Panc1 (cell line): ENCODE measurements around the gene PHLPP1. TPM values are rescaled to one million over a fixed set of nuclear protein-coding genes. Genes with fewer than 3 reads are reported as not detected.

Source experiments
- ATAC-seq: fragments of 200-7000 bp; cut with Tn5 transposase; 2 replicates; pipeline ENCODE4 v1.9.1; 2020; ENCODE audit warnings: mild to moderate bottlenecking, moderate library complexity
- BruUV-seq: library from RNA; stranded (reverse); fragments of 400-500 nt; replicated peaks from 2 replicates; lab custom pipeline; 2021; lab: Mats Ljungman, UMichigan
- CTCF ChIA-PET: fragments of 300-600 bp; sonication (Branson Sonifier 250); formaldehyde crosslinking; loops from one replicate; lab custom pipeline; 2022; ENCODE audit warnings: antibody characterized with exemption; lab: Charles Lee
- POLR2A ChIA-PET: fragments of 300-600 bp; sonication (Branson Sonifier 250); formaldehyde crosslinking; loops from one replicate; lab custom pipeline; 2022; ENCODE audit warnings: antibody characterized with exemption; lab: Charles Lee
- DNase-seq: peaks from one replicate; pipeline ENCODE4 v3.0.0-alpha.2; 2010; ENCODE audit warnings: low read depth, low spot score
- H3K27ac ChIP-seq: 2 replicates; pipeline ENCODE4 v1.5.1; 2011; ENCODE audit warnings: mild to moderate bottlenecking, low read length, inconsistent platforms
- H3K27me3 ChIP-seq: fragments of 200-500 bp; sonication (Bioruptor generic); 2 replicates; pipeline ENCODE4 v1.6.0; 2014; ENCODE audit warnings: low read length, inconsistent platforms; ENCODE audit not compliant: control insufficient read depth, insufficient read depth
- H3K36me3 ChIP-seq: fragments of 200-500 bp; sonication (Bioruptor generic); 2 replicates; pipeline ENCODE4 v1.5.1; 2014; ENCODE audit warnings: inconsistent platforms, mild to moderate bottlenecking, low read length, moderate library complexity; ENCODE audit not compliant: control insufficient read depth, insufficient read depth
- H3K4me1 ChIP-seq: 2 replicates; pipeline ENCODE4 v1.5.1; 2011; ENCODE audit warnings: inconsistent platforms, mild to moderate bottlenecking, low read length, moderate library complexity; ENCODE audit not compliant: control insufficient read depth, insufficient read depth
- H3K4me3 ChIP-seq, 2 experiments: 2 replicates each; pipeline ENCODE4 v1.5.1; 2011 to 2012; ENCODE audit warnings: low read depth in 2 of 2, low read length in 2 of 2, mild to moderate bottlenecking in 2 of 2, inconsistent platforms in 1 of 2, moderate library complexity in 1 of 2
- H3K9me3 ChIP-seq: fragments of 200-500 bp; sonication (Bioruptor generic); 2 replicates; pipeline ENCODE4 v1.5.1; 2014; ENCODE audit warnings: low read depth, mild to moderate bottlenecking, inconsistent platforms, low read length, moderate library complexity; ENCODE audit not compliant: control insufficient read depth, insufficient read depth
- CTCF ChIP-seq: fragments of 450-650 bp; IDR thresholded peaks from 2 replicates; pipeline ENCODE4 v1.5.1; 2017; ENCODE audit warnings: mild to moderate bottlenecking
- POLR2AphosphoS5 ChIP-seq: IDR thresholded peaks from 2 replicates; pipeline ENCODE4 v1.6.1; 2012; ENCODE audit warnings: mild to moderate bottlenecking, low read depth, low read length, moderate library complexity
- REST ChIP-seq, 2 experiments: IDR thresholded peaks; 2 replicates each; pipeline ENCODE4 v1.6.1; 2011 to 2012; ENCODE audit warnings: low read depth in 2 of 2, control low read depth in 1 of 2, low read length in 1 of 2, mild to moderate bottlenecking in 1 of 2, moderate library complexity in 1 of 2; ENCODE audit not compliant: insufficient read depth in 1 of 2
- SIN3A ChIP-seq: IDR thresholded peaks from 2 replicates; pipeline ENCODE4 v1.6.1; 2012; ENCODE audit warnings: low read depth, mild to moderate bottlenecking, low read length, moderate library complexity, borderline replicate concordance; ENCODE audit not compliant: insufficient read depth
- TCF7L2 ChIP-seq: IDR thresholded peaks from 2 replicates; pipeline ENCODE4 v1.6.1; 2011; ENCODE audit warnings: mild to moderate bottlenecking, low read depth, low read length, inconsistent platforms
- in situ Hi-C: cut with HindIII; loops from 2 replicates; pipeline ENCODE4 v1.10.0; 2016; ENCODE audit warnings: low sequenced_read_pairs, low pct_unique_long_range_greater_than_20kb
- intact Hi-C: fragments of 100-400 bp; cut with micrococcal nuclease; formaldehyde crosslinking; loops from one replicate; pipeline ENCODE4 v1.10.0; 2022; ENCODE audit not compliant: unreplicated experiment
- total RNA-seq: library from RNA; stranded (reverse); gene quantifications from one replicate; pipeline ENCODE4 v1.2.1, GENCODE V29; 2021; ENCODE audit not compliant: unreplicated experiment

Gene PHLPP1
- total RNA-seq, 1 experiment from 2014 or later, result 6.3 TPM

- no peak overlapping the region for H3K4me3 ChIP-seq
- POLR2A ChIA-PET, result no interaction called here
- CTCF ChIA-PET, result no interaction called here
- DNase-seq (no peak), ATAC-seq (no peak)
- no peak for TF ChIP-seq TCF7L2
- TF ChIP-seq REST (IDR thresholded peaks at IDR 0.05; ENCODE audit: insufficient read depth in 1 of 2, low read depth in 2 of 2, low read length in 1 of 2), result no peak
- TF ChIP-seq SIN3A, result no peak
- TF ChIP-seq CTCF, result no peak
- no peak for TF ChIP-seq POLR2AphosphoS5
- no TSS peak for BruUV-seq
- in situ Hi-C loops, result no loop called here
- no peaks in the 10 kb centered on the region for H3K27me3 ChIP-seq
- no peaks in the 10 kb centered on the region for H3K36me3 ChIP-seq
- no peaks in the 10 kb centered on the region for H3K9me3 ChIP-seq
- intact Hi-C loops, result no loop called here
- no peak overlapping the region for H3K27ac ChIP-seq
- no peaks in the 10 kb centered on the region; the same call in 1 of the 2 replicates for H3K4me1 ChIP-seq
Measured at GRCh38 chr18:62759704-62760402, 44.5 kb downstream of the PHLPP1 start.

GRCh38 chr18:62760403-62760734, 45.0 kb downstream of the PHLPP1 start:
- TF ChIP-seq TCF7L2 (no peak), CTCF (no peak), REST (IDR thresholded peaks at IDR 0.05; ENCODE audit: insufficient read depth in 1 of 2, low read depth in 2 of 2, low read length in 1 of 2) (no peak), POLR2AphosphoS5 (no peak), SIN3A (no peak)
- Histone ChIP-seq H3K36me3 (no peaks in the 10 kb centered on the region), H3K27me3 (no peaks in the 10 kb centered on the region), H3K4me3 (no peak overlapping the region), H3K4me1 (no peaks in the 10 kb centered on the region; the same call in 1 of the 2 replicates), H3K27ac (no peak overlapping the region), H3K9me3 (no peaks in the 10 kb centered on the region)
- DNase-seq, result no peak
- ATAC-seq, result no peak
- in situ Hi-C loops, result no loop called here
- POLR2A ChIA-PET, result no interaction called here
- CTCF ChIA-PET, result no interaction called here
- intact Hi-C loops, result no loop called here
- BruUV-seq, result no TSS peak
